Mesendoderm (in vitro differentiated cells): ENCODE measurements around the gene SOST.
A peak's percentile ranks its signal among the peaks of the same experiment; 100 is the strongest.

Experiments used
- DNase-seq: peaks from one replicate; pipeline ENCODE4 v3.0.0; 2013
- H2AK5ac ChIP-seq: 2 replicates; pipeline ENCODE4 v1.6.1; 2013; ENCODE audit warnings: low read length, inconsistent platforms
- H2BK120ac ChIP-seq: 2 replicates; pipeline ENCODE4 v1.6.1; 2013; ENCODE audit warnings: low read depth, mild to moderate bottlenecking, low read length, moderate library complexity, mixed read lengths
- H2BK15ac ChIP-seq: replicated peaks from 2 replicates; pipeline ENCODE4 v1.6.1; 2013; ENCODE audit warnings: low read depth, mild to moderate bottlenecking, moderate library complexity
- H2BK5ac ChIP-seq: 2 replicates; pipeline ENCODE4 v1.6.1; 2013; ENCODE audit warnings: low read length, inconsistent platforms
- H3K18ac ChIP-seq: 2 replicates; pipeline ENCODE4 v1.6.1; 2013; ENCODE audit warnings: mild to moderate bottlenecking, low read length, mixed read lengths
- H3K23ac ChIP-seq: one replicate; pipeline ENCODE4 v1.6.1; 2013; ENCODE audit warnings: low read length
- H3K27ac ChIP-seq: 2 replicates; pipeline ENCODE4 v1.5.1; 2013; ENCODE audit warnings: low read depth, mild to moderate bottlenecking, inconsistent platforms, low read length, moderate library complexity
- H3K27me3 ChIP-seq: 2 replicates; pipeline ENCODE4 v1.6.1; 2013; ENCODE audit warnings: low read length, control low read depth, mild to moderate bottlenecking, inconsistent platforms; ENCODE audit not compliant: insufficient read depth, poor library complexity
- H3K36me3 ChIP-seq: 2 replicates; pipeline ENCODE4 v1.6.1; 2013; ENCODE audit warnings: low read length, inconsistent platforms; ENCODE audit not compliant: control insufficient read depth, insufficient read depth
- H3K4ac ChIP-seq: one replicate; pipeline ENCODE4 v1.6.1; 2013; ENCODE audit warnings: low read depth, mild to moderate bottlenecking, low read length, moderate library complexity
- H3K4me1 ChIP-seq: 2 replicates; pipeline ENCODE4 v1.6.1; 2013; ENCODE audit warnings: low read depth, low read length, inconsistent platforms; ENCODE audit not compliant: control insufficient read depth
- H3K4me2 ChIP-seq: 2 replicates; pipeline ENCODE4 v1.6.1; 2013; ENCODE audit warnings: low read length
- H3K4me3 ChIP-seq: 2 replicates; pipeline ENCODE4 v1.5.1; 2013; ENCODE audit warnings: mild to moderate bottlenecking, low read length
- H3K56ac ChIP-seq: one replicate; pipeline ENCODE4 v1.6.1; 2013; ENCODE audit warnings: low read length
- H3K79me1 ChIP-seq: 2 replicates; pipeline ENCODE4 v1.6.1; 2013; ENCODE audit warnings: low read length, inconsistent platforms
- H3K79me2 ChIP-seq: 2 replicates; pipeline ENCODE4 v1.6.1; 2013; ENCODE audit warnings: mild to moderate bottlenecking, low read length; ENCODE audit not compliant: control insufficient read depth, insufficient read depth
- H3K9ac ChIP-seq: 2 replicates; pipeline ENCODE4 v1.6.1; 2013; ENCODE audit warnings: low read length, inconsistent platforms
- H4K5ac ChIP-seq: one replicate; pipeline ENCODE4 v1.6.1; 2013; ENCODE audit warnings: low read length
- H4K8ac ChIP-seq: one replicate; pipeline ENCODE4 v1.6.1; 2013; ENCODE audit warnings: low read depth, mild to moderate bottlenecking, control low read depth, low read length, moderate library complexity
- WGBS: extraction: QIAGEN DNeasy Blood & Tissue Kit; methylation state at CpG from one replicate; pipeline ENCODE4 v1.1.7; 2013; ENCODE audit warnings: low lambda C conversion rate, missing lambda C conversion rate; ENCODE audit not compliant: insufficient coverage; ENCODE audit errors: extremely low coverage; 5-methylcytosine and 5-hydroxymethylcytosine counted together

Gene SOST

DNA sequence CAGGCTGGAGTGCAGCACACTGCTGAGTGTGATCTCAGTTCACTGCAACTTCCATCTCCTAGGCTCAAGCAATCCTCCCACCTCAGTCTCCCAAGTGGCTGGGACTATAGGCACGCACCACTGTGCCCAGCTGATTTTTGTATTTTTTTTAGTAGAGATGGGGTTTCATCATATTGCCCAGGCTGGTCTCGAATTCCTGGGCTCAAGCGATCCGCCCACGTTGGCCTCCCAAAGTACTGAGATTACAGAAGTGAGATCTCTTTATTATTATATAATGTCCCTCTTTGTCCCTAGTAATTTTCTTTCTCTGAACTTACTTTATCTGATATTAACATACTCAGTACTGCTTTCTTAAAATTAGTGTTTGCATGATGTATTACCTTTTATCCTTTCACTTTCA is 29.9 kb upstream of the SOST start:
- no peak overlapping the region for H2BK15ac ChIP-seq

GRCh38 chr17:43787728-43788127 is 29.1 kb upstream of the SOST start:
- H2BK15ac ChIP-seq: no peak overlapping the region
- no peaks in the 10 kb centered on the region for H3K27me3 ChIP-seq
- no peak overlapping the region for H2AK5ac ChIP-seq
- H3K4me2 ChIP-seq: no peak overlapping the region
- no peak overlapping the region for H3K4me3 ChIP-seq
- no peaks in the 10 kb centered on the region for H3K79me2 ChIP-seq
- no peak overlapping the region for H4K8ac ChIP-seq
- no peaks in the 10 kb centered on the region for H3K79me1 ChIP-seq
- no peak overlapping the region for H3K4ac ChIP-seq
- H3K27ac ChIP-seq: no peak overlapping the region
- no peak overlapping the region for H2BK120ac ChIP-seq
- H3K18ac ChIP-seq: no peak overlapping the region
- no peaks in the 10 kb centered on the region for H3K4me1 ChIP-seq
- no peak overlapping the region for H4K5ac ChIP-seq
- no peak overlapping the region for H3K9ac ChIP-seq
- H2BK5ac ChIP-seq: no peak overlapping the region
- WGBS: no CpG with 5 or more reads among the region's 2 CpGs
- no peak overlapping the region for H3K56ac ChIP-seq
- DNase-seq: no peak
- no peaks in the 10 kb centered on the region for H3K36me3 ChIP-seq
- no peak overlapping the region for H3K23ac ChIP-seq

More for the DNA sequence above, 29.9 kb upstream of the SOST start:
- Histone ChIP-seq H3K4me1 (no peaks in the 10 kb centered on the region), H3K4me2 (no peak overlapping the region), H2BK120ac (no peak overlapping the region), H3K4me3 (no peak overlapping the region), H3K4ac (no peak overlapping the region), H4K8ac (no peak overlapping the region), H3K79me2 (no peaks in the 10 kb centered on the region), H3K36me3 (no peaks in the 10 kb centered on the region), H3K79me1 (no peaks in the 10 kb centered on the region), H3K27me3 (no peaks in the 10 kb centered on the region), H3K56ac (no peak overlapping the region), H2AK5ac (no peak overlapping the region), H3K27ac (no peak overlapping the region), H3K9ac (no peak overlapping the region), H4K5ac (no peak overlapping the region), H3K23ac (no peak overlapping the region), H2BK5ac (no peak overlapping the region), H3K18ac (no peak overlapping the region)
- no peak for DNase-seq
- WGBS: no CpG with 5 or more reads among the region's 5 CpGs

DNA sequence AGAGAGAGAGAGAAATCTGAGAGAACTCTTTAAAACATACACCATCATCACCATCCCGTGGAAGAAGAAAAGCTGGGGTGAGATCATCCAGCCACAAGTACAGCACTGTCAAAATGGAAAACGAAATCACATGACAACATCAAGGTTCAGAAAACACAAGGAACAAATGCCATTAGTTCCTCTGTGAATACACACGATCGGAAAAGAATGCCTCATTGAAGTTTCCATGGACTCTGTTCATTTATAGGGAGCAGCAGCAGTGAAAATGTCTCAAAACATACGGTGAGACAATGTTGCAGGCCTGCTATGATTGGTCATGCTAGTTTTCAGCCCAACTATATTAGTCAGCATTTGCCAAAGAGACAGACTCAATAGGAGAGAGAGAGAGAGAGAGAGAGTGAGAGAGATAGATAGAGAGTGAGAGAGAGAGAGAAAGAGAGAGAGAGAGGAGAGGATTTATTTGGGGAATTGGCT is 26.1 kb upstream of the SOST start:
- WGBS: no CpG with 5 or more reads among the region's 5 CpGs
- no peak overlapping the region for H3K4ac ChIP-seq
- H3K23ac ChIP-seq: no peak overlapping the region

GRCh38 chr17:43784068-43784467 is 25.5 kb upstream of the SOST start:
- Histone ChIP-seq H3K79me1 (no peaks in the 10 kb centered on the region), H2AK5ac (no peak overlapping the region), H3K36me3 (no peaks in the 10 kb centered on the region), H3K56ac (no peak overlapping the region), H4K8ac (no peak overlapping the region), H3K4me3 (no peak overlapping the region), H2BK15ac (no peak overlapping the region), H3K18ac (no peak overlapping the region), H4K5ac (no peak overlapping the region), H2BK120ac (no peak overlapping the region), H3K23ac (no peak overlapping the region), H3K9ac (no peak overlapping the region), H3K27ac (no peak overlapping the region), H3K4ac (no peak overlapping the region), H3K4me2 (no peak overlapping the region), H3K79me2 (no peaks in the 10 kb centered on the region), H3K4me1 (peaks cover 6% of the 10 kb centered on the region), H2BK5ac (no peak overlapping the region), H3K27me3 (no peaks in the 10 kb centered on the region)
- no peak for DNase-seq
- WGBS: no CpG with 5 or more reads among the region's 2 CpGs

More for the DNA sequence above, 26.1 kb upstream of the SOST start:
- H3K18ac ChIP-seq: no peak overlapping the region
- H3K4me1 ChIP-seq: peaks cover 2% of the 10 kb centered on the region
- H3K36me3 ChIP-seq: no peaks in the 10 kb centered on the region
- no peak overlapping the region for H3K56ac ChIP-seq
- H2BK5ac ChIP-seq: no peak overlapping the region
- no peaks in the 10 kb centered on the region for H3K79me1 ChIP-seq
- H2AK5ac ChIP-seq: no peak overlapping the region
- H3K27ac ChIP-seq: no peak overlapping the region
- no peak overlapping the region for H3K4me3 ChIP-seq
- no peak overlapping the region for H3K9ac ChIP-seq
- no peak overlapping the region for H2BK120ac ChIP-seq
- no peaks in the 10 kb centered on the region for H3K79me2 ChIP-seq
- H2BK15ac ChIP-seq: no peak overlapping the region
- H3K27me3 ChIP-seq: no peaks in the 10 kb centered on the region
- H3K4me2 ChIP-seq: no peak overlapping the region
- H4K5ac ChIP-seq: no peak overlapping the region
- no peak overlapping the region for H4K8ac ChIP-seq
- DNase-seq: no peak

DNA sequence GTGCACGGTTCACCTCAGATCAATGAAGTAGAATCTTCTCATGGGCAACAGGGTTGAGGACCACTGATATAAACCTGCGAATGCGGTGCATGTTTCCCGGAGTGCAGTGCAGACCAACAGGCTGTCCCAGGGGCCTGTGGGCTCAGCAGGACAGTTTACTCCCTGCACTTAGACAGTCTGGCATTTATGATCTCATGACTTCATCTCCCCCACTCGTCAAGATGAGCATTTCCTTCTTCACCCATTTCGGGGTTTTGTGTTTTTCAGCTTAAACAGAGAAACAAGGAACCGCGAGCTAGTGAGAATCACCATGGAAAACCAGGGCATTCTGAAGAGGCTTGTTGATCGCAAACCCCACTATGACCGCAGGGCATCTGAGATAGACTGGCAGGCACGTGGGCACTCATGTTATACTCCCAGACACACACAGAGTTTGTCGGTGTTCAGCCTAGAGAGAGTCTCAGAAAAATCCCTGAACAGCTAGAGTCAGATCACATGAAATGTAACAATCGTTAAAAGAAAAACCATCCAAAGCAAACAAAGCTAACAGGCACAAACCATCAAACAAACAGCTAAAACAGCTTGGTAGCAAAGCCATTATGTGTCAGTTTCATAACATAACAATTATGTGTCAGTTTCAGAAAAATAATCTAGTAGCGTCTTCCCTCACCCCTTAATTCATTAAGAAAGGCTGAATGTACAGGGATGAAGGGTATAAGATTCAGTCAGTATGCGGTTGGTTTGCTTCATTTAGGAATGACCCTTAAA is 24.5 kb upstream of the SOST start:
- no peak overlapping the region for H3K23ac ChIP-seq
- H3K4me1 ChIP-seq: peaks cover 6% of the 10 kb centered on the region
- no peaks in the 10 kb centered on the region for H3K79me2 ChIP-seq
- H3K4me2 ChIP-seq: no peak overlapping the region
- H2BK15ac ChIP-seq: no peak overlapping the region
- DNase-seq: no peak
- H3K56ac ChIP-seq: no peak overlapping the region
- H3K36me3 ChIP-seq: no peaks in the 10 kb centered on the region
- H2AK5ac ChIP-seq: no peak overlapping the region
- no peak overlapping the region for H3K4me3 ChIP-seq
- WGBS: no CpG with 5 or more reads among the region's 15 CpGs
- no peak overlapping the region for H3K9ac ChIP-seq
- H3K27ac ChIP-seq: no peak overlapping the region
- no peak overlapping the region for H3K18ac ChIP-seq
- H3K4ac ChIP-seq: no peak overlapping the region
- H2BK5ac ChIP-seq: no peak overlapping the region
- H3K27me3 ChIP-seq: no peaks in the 10 kb centered on the region
- no peak overlapping the region for H4K8ac ChIP-seq
- no peaks in the 10 kb centered on the region for H3K79me1 ChIP-seq
- H2BK120ac ChIP-seq: no peak overlapping the region
- H4K5ac ChIP-seq: no peak overlapping the region

DNA sequence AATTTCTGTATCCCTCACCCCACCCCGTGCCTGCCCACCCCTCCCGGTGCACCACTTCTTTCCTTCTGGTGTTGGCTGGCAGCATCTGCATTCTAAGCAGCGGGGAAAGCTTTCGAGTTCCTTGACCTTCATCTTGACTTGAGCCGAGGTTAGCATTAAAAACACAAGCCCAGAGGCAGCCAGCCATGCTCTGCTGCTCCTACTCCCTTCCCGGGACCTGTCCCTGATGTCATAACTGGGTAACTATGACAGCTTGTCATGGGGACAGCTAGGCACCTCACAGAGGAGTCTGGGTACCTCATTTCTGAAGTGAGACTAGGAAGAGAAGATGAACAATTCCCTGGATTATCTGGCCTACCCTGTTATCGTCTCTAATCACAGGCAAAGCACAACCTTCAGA is 21.5 kb upstream of the SOST start, which contains the start of gene CFAP97D1:
Gene CFAP97D1 (plus strand): TSS at position 301 of the 400 bp plus-strand sequence. CDS start 28 bp downstream, at position 329.
- Histone ChIP-seq H3K4me1 (peaks cover 6% of the 10 kb centered on the region), H3K4me3 (peak within 1 kb of the TSS; percentile 4), H3K23ac (no peak within 1 kb of the TSS), H3K27me3 (no peaks in the 10 kb centered on the region), H3K27ac (no peak within 1 kb of the TSS), H3K9ac (peak within 1 kb of the TSS; percentile 37), H2BK5ac (no peak within 1 kb of the TSS), H4K8ac (no peak within 1 kb of the TSS), H3K4me2 (peak within 1 kb of the TSS; percentile 61), H3K4ac (no peak within 1 kb of the TSS), H3K18ac (no peak within 1 kb of the TSS), H2BK120ac (no peak within 1 kb of the TSS), H4K5ac (no peak within 1 kb of the TSS), H2AK5ac (no peak within 1 kb of the TSS), H3K56ac (peak within 1 kb of the TSS; percentile 47), H2BK15ac (no peak within 1 kb of the TSS), H3K79me2 (peaks cover 3% of the 10 kb centered on the region), H3K36me3 (no peaks in the 10 kb centered on the region), H3K79me1 (peaks cover 12% of the 10 kb centered on the region)
- DNase-seq: no peak
- no CpG with 5 or more reads among the region's 7 CpGs for WGBS
